ENCODE measurements around the gene ID1. TPM values are rescaled to one million over a fixed set of nuclear protein-coding genes. Genes with fewer than 3 reads are reported as not detected.
A peak's percentile ranks its signal among the peaks of the same experiment; 100 is the strongest.
"Not testable (repeated sequence)": the region's sequence is repeated elsewhere in the genome, so short reads cannot be mapped to it uniquely, and the experiment has no call there.

ID1 gene
- polyA plus RNA-seq, 5 donors: 63.0 to 180 (median 130) TPM

- peak; percentile 82 to 85 for DNase-seq
Measured at GRCh38 chr20:31595654-31596411, 9.3 kb upstream of the ID1 start.

DNA sequence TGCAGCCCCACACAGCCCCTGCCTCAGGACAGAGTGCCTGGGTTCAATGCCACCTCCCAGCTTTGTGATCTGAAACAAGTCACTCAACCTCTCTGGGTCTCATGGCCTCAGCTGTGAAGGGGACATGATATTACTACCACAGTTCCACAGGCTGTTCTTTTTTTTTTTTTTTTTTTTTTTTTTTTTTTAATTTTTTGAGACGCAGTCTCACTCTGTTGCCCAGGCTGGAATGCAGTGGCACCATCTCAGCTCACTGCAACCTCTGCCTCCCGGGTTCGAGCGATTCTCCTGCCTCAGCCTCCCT lies 8.7 kb upstream of the ID1 start:
- DNase-seq: not testable (repeated sequence)

- no peak for DNase-seq
Measured at GRCh38 chr20:31596831-31597480, 8.1 kb upstream of the ID1 start.

- no peak for DNase-seq
Measured at GRCh38 chr20:31597481-31597855, 7.6 kb upstream of the ID1 start.

- DNase-seq: no peak
Measured at GRCh38 chr20:31602431-31602778, 2.7 kb upstream of the ID1 start.

- no peak for DNase-seq
Measured at GRCh38 chr20:31602779-31603441, 2.2 kb upstream of the ID1 start.

GRCh38 chr20:31603822-31604566 lies 1.1 kb upstream of the ID1 start:
- peak; percentile 98 to 99 for DNase-seq

- DNase-seq: no peak
Measured at GRCh38 chr20:31604567-31605030, 490 bp upstream of the ID1 start.

- DNase-seq: no peak
Measured at GRCh38 chr20:31605902-31606803, 1.1 kb downstream of the ID1 start.

DNA sequence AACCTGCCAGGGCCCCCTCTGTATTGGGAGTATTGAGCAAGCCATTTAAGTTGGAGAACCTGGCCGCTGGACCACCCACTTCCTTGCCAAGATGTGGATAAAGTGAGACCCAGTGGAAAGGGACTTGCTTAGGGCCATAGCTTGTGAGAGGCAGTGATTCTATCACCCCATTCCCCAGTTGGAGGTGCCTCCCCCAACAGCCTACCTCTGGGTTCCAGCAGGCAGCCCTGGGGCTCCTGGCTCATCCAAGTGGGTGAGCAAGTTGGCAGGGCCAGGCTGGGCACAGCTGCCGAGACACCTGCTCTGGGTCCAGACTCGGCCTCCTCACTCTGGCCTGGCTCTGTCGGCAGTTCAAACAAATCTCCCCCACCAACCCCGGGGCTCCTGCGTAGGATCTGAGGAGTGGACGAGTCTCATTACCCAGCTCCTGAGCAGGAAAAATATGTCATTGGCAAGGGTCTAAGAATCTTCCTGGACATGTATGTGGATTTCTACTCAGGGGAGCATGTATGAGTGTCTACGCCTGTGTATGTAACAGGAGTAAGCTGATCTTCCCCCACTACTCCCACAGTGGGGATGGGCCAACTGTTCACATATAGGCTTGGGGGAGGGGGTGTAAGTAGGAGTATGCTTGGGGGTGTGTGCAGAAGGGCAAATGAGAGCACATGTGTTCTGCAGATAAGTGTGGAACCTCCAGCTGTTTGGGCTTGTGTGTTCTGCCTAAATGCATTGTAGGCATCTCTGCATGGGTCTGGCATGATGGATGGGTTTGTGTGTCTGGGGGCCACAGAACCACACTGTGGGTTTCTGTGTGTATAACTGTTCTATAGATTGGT lies 1.9 kb downstream of the ID1 start:
- no peak for DNase-seq

GRCh38 chr20:31607640-31608250 lies 2.7 kb downstream of the ID1 start:
- no peak for DNase-seq

GRCh38 chr20:31608251-31608945 lies 3.3 kb downstream of the ID1 start:
- peak; percentile 80 to 85 for DNase-seq

- not testable (repeated sequence) for DNase-seq
Measured at GRCh38 chr20:31612271-31612640, 7.2 kb downstream of the ID1 start.

DNA sequence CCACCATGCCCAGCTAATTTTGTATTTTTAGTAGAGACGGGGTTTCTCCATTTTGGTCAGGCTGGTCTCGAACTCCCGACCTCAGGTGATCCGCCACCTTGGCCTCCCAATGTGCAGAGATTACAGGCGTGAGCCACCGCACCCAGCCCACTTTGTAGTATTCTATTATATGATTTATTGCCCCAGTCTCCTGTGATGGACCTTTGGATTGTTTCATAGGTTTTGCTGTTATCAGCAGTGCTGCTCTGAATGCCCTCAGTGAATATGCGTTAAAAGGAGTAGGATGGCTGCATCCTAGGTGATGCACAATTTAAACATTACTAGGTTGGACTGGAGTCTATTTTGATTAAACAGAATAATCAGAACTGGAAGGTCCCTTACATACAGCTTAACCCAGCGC lies 10.3 kb downstream of the ID1 start:
- DNase-seq: no peak

GRCh38 chr20:31617432-31618104 lies 12.5 kb downstream of the ID1 start:
- no peak for DNase-seq

DNA sequence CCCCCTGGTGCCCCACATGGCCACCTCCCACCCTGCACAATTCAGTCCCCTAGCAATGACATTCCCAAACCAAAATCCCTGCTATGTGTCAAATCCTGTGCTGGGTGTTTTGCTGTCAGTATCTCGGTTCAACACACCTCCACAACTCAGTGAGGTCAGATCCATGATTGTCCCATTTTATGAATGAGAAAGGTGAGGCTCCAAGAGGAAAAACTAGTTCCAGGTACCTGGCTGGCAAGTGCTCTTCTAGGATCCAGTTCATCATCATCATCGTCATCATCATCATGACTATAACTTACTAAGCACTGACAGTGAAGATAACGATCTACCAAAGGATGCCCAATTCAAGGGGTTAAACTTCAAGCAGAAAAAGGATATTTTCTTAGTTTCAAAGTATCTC lies 15.2 kb downstream of the ID1 start:
- no peak for DNase-seq

DNA sequence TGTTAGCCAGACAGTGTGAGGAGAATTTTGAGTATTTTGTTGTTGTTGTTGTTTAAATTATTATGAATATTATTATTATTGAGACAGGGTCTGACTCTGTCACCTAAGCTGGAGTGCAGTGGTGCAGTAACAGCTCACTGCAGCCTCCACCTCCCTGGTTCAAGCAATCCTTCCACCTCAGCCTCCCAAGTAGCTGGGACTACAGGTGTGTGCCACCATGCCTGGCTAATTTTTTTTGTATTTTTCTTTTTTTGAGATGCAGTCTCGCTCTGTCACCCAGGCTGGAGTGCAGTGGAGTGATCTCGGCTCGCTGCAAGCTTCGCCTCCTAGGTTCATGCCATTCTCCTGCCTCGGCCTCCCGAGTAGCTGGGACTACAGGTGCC lies 18.0 kb downstream of the ID1 start:
- not testable (repeated sequence) for DNase-seq

DNA sequence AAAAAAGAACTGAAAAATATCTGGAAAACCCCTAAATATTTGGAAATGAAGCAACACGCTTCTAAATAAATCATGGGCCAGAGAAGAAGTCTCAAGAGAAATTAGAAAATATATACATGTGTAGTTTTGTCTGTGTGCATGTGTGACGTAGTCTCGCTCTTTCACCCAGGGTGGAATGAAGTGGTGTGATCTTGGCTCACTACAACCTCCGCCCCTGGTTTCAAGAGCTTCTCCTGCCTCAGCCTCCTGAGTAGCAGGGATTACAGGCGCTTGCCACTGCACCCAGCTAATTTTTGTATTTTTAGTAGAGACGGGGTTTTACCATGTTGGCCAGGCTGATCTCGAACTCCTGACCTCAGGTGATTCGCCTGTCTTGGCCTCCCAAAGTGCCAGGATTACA lies 21.4 kb downstream of the ID1 start:
- not testable (repeated sequence) for DNase-seq

- DNase-seq: not testable (repeated sequence)
Measured at GRCh38 chr20:31628057-31628456, 23.0 kb downstream of the ID1 start.
